NCI-H1105 (cell line): ENCODE data around the gene TSPYL1.
A peak's percentile ranks its signal among the peaks of the same experiment; 100 is the strongest.
"Not testable (repeated sequence)": the region's sequence is repeated elsewhere in the genome, so short reads cannot be mapped to it uniquely, and the experiment has no call there.

ENCODE experiments used
- DNase-seq: peaks from one replicate; lab custom pipeline; 2025; lab: John Stamatoyannopoulos, UW

Gene TSPYL1

GRCh38 chr6:116292553-116292952 is 12.8 kb upstream of the TSPYL1 start:
- DNase-seq, result no peak

GRCh38 chr6:116291701-116292396 is 12.1 kb upstream of the TSPYL1 start:
- DNase-seq, result no peak

GRCh38 chr6:116290799-116291198 is 11.1 kb upstream of the TSPYL1 start:
- DNase-seq, result no peak

GRCh38 chr6:116289876-116290275 is 10.1 kb upstream of the TSPYL1 start:
- DNase-seq, result no peak

GRCh38 chr6:116287689-116288282 is 8.1 kb upstream of the TSPYL1 start:
- peak; percentile 35 for DNase-seq

- DNase-seq, result no peak
These were observed 7.1 kb upstream of the TSPYL1 start for GRCh38 chr6:116286773-116287358.

GRCh38 chr6:116284984-116285383 is 5.3 kb upstream of the TSPYL1 start:
- not testable (repeated sequence) for DNase-seq

GRCh38 chr6:116283191-116283590 is 3.5 kb upstream of the TSPYL1 start:
- DNase-seq, result no peak

GRCh38 chr6:116282698-116283097 is 3.0 kb upstream of the TSPYL1 start:
- no peak for DNase-seq

- DNase-seq, result no peak
These were observed 1.2 kb upstream of the TSPYL1 start for GRCh38 chr6:116280933-116281316.

- no peak for DNase-seq
These were observed 617 bp upstream of the TSPYL1 start for GRCh38 chr6:116280161-116280932.

GRCh38 chr6:116278854-116279231 is 887 bp downstream of the TSPYL1 start:
- DNase-seq, result no peak

GRCh38 chr6:116278481-116278829 is 1.3 kb downstream of the TSPYL1 start:
- no peak for DNase-seq

- DNase-seq, result no peak
These were observed 2.6 kb downstream of the TSPYL1 start for GRCh38 chr6:116277124-116277523.

- DNase-seq, result no peak
These were observed 8.5 kb downstream of the TSPYL1 start for GRCh38 chr6:116271149-116271708.

- DNase-seq, result peak; percentile 79
These were observed 11.0 kb downstream of the TSPYL1 start for GRCh38 chr6:116268589-116269293.

GRCh38 chr6:116267836-116268588 is 11.7 kb downstream of the TSPYL1 start:
- no peak for DNase-seq

- DNase-seq, result no peak
These were observed 12.9 kb downstream of the TSPYL1 start for GRCh38 chr6:116266803-116267202.

GRCh38 chr6:116265041-116265829 is 14.5 kb downstream of the TSPYL1 start:
- peak; percentile 55 for DNase-seq

GRCh38 chr6:116263353-116263752 is 16.4 kb downstream of the TSPYL1 start:
- no peak for DNase-seq
